CD4-positive, alpha-beta T cell treated with Interleukin-17A for 1 hour (primary cell): ENCODE measurements around the gene FUT7.
"Not testable (repeated sequence)": the region's sequence is repeated elsewhere in the genome, so short reads cannot be mapped to it uniquely, and the experiment has no call there.

Experiments
- DNase-seq: peaks from one replicate; pipeline ENCODE4 v3.0.0-alpha.2; 2020

The FUT7 gene

GRCh38 chr9:137048655-137049543 lies 17.0 kb upstream of the FUT7 start:
- no peak for DNase-seq

GRCh38 chr9:137046088-137046787 lies 14.3 kb upstream of the FUT7 start, which contains the start of gene NPDC1:
Gene NPDC1 (minus strand): TSS chr9:137046177. CDS start chr9:137045989, 188 bp downstream.
- peak; percentile 85 for DNase-seq

- DNase-seq = no peak
Measured at GRCh38 chr9:137045294-137046087, 13.6 kb upstream of the FUT7 start.

- DNase-seq = no peak
Measured at GRCh38 chr9:137044502-137045177, 12.8 kb upstream of the FUT7 start.

GRCh38 chr9:137044037-137044436 lies 12.1 kb upstream of the FUT7 start:
- DNase-seq = no peak

- DNase-seq = no peak
Measured at GRCh38 chr9:137042751-137043727, 11.2 kb upstream of the FUT7 start.

GRCh38 chr9:137041124-137041523 lies 9.2 kb upstream of the FUT7 start:
- no peak for DNase-seq

GRCh38 chr9:137040568-137040967 lies 8.7 kb upstream of the FUT7 start:
- DNase-seq = no peak

- no peak for DNase-seq
Measured at GRCh38 chr9:137039611-137040366, 7.9 kb upstream of the FUT7 start.

GRCh38 chr9:137038916-137039315 lies 7.0 kb upstream of the FUT7 start:
- no peak for DNase-seq

- DNase-seq = no peak
Measured at GRCh38 chr9:137037483-137037882, 5.6 kb upstream of the FUT7 start.

GRCh38 chr9:137037035-137037434 lies 5.1 kb upstream of the FUT7 start:
- no peak for DNase-seq

- DNase-seq = no peak
Measured at GRCh38 chr9:137035937-137036336, 4.0 kb upstream of the FUT7 start.

- no peak for DNase-seq
Measured at GRCh38 chr9:137035507-137035834, 3.6 kb upstream of the FUT7 start.

GRCh38 chr9:137034709-137035506 lies 3.0 kb upstream of the FUT7 start:
- peak; percentile 89 for DNase-seq

- no peak for DNase-seq
Measured at GRCh38 chr9:137034039-137034708, 2.3 kb upstream of the FUT7 start.

GRCh38 chr9:137033481-137033880 lies 1.6 kb upstream of the FUT7 start:
- DNase-seq = not testable (repeated sequence)

GRCh38 chr9:137032858-137033257 lies 970 bp upstream of the FUT7 start:
- DNase-seq = peak; percentile 42
